Uterus (tissue), 4 donors: ENCODE measurements around the gene SMAP1. TPM values are rescaled to one million over a fixed set of nuclear protein-coding genes. Genes with fewer than 3 reads are reported as not detected.

Experiments used
- DNase-seq, 2 donors: peaks; one replicate each; pipeline ENCODE4 v3.0.0-alpha.2; 2019 to 2020
- H3K27ac ChIP-seq, 2 donors: fragments of 200-600 bp; sonication (generic); 1 replicate in 1 of 2; 2 replicates in 1 of 2; pipeline ENCODE4 v1.5.1; 2016 to 2018
- H3K27me3 ChIP-seq, 2 donors: fragments of 200-600 bp; sonication (generic); one replicate each; pipeline ENCODE4 v1.5.1; 2018 to 2019; ENCODE audit warnings: control low read depth in 1 of 2
- H3K36me3 ChIP-seq, 2 donors: fragments of 200-600 bp; sonication (generic); one replicate each; pipeline ENCODE4 v1.5.1; 2019; ENCODE audit warnings: control low read depth in 1 of 2
- H3K4me1 ChIP-seq, 2 donors: fragments of 200-600 bp; sonication (generic); one replicate each; pipeline ENCODE4 v1.5.1; 2018 to 2019; ENCODE audit warnings: control low read depth in 1 of 2
- H3K4me3 ChIP-seq, 2 donors: fragments of 200-600 bp; sonication (generic); 1 replicate in 1 of 2; 2 replicates in 1 of 2; pipeline ENCODE4 v1.5.1; 2018 to 2019; ENCODE audit warnings: mild to moderate bottlenecking in 1 of 2
- H3K9me3 ChIP-seq, 2 donors: fragments of 200-600 bp; sonication (generic); one replicate each; pipeline ENCODE4 v1.5.1; 2019; ENCODE audit warnings: control low read depth in 1 of 2
- POLR2A ChIP-seq, 2 donors: fragments of 450-650 bp; IDR thresholded peaks; one replicate each; pipeline ENCODE4 v1.6.1; 2016; ENCODE audit warnings: antibody characterized with exemption in 2 of 2, mild to moderate bottlenecking in 1 of 2, moderate library complexity in 1 of 2
- intact Hi-C: fragments of 100-400 bp; cut with DNase I; formaldehyde crosslinking; loops from one replicate; pipeline ENCODE4 v1.15.1; 2023; ENCODE audit warnings: low total_unique reads
- total RNA-seq, 4 donors: library from RNA; depleted of rRNA in 3 of 4; stranded (reverse); fragments of >200 nt in 3 of 4; gene quantifications; one replicate each; pipeline versions ENCODE4 v1.1.0 to v1.2.4, GENCODE V29; 2014 to 2023
- TF ChIP-seq, protein P1 (sequence below), 4 experiments: fragments of 200-600 bp in 2 of 4; fragments of 450-650 bp in 2 of 4; sonication (generic) in 2 of 4; IDR thresholded peaks; one replicate each; pipeline ENCODE4 v1.5.1; 2016 to 2019; ENCODE audit warnings: antibody characterized with exemption in 4 of 4, mild to moderate bottlenecking in 2 of 4, moderate library complexity in 1 of 4
- donor health status: DM: yes; HTN: yes; CAD: no.

Gene SMAP1
- total RNA-seq, 4 donors from 2014 or later = 14.1 to 27.4 (median 22.7) TPM

DNA sequence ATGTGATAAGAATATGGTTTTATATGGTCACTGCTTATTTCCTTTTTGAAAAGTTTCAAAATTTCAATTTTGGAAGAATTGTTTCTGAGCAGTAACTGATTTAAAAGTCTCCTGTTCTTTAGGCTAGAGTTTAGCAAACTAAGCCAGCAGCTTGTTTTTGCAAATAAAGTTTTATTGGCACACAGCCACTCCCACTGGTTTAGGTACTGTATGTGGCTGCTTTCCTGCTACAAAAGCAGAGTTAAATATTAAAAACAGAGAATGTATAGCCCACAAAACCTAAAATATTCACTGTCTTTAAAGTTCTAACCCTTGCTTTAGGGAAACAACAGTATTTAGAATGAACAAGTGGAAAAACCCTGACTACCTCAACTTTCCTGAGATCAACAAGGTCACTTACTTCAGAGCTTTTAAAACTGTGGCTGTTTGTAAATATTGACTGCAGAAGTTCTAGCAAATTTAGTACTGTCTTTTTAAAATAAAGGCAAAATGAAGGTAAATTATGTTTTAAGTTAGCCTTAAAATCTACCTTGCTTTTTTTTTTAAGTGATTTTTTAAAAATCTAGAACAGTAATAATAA is 185.1 kb downstream of the SMAP1 start:
- intact Hi-C loops = no loop called here
- TF ChIP-seq, protein P1, sequence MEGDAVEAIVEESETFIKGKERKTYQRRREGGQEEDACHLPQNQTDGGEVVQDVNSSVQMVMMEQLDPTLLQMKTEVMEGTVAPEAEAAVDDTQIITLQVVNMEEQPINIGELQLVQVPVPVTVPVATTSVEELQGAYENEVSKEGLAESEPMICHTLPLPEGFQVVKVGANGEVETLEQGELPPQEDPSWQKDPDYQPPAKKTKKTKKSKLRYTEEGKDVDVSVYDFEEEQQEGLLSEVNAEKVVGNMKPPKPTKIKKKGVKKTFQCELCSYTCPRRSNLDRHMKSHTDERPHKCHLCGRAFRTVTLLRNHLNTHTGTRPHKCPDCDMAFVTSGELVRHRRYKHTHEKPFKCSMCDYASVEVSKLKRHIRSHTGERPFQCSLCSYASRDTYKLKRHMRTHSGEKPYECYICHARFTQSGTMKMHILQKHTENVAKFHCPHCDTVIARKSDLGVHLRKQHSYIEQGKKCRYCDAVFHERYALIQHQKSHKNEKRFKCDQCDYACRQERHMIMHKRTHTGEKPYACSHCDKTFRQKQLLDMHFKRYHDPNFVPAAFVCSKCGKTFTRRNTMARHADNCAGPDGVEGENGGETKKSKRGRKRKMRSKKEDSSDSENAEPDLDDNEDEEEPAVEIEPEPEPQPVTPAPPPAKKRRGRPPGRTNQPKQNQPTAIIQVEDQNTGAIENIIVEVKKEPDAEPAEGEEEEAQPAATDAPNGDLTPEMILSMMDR (IDR thresholded peaks at IDR 0.05) = no peak
- TF ChIP-seq POLR2A (IDR thresholded peaks at IDR 0.05) = no peak
- H3K4me3 ChIP-seq = no peak overlapping the region
- no peak overlapping the region for H3K27ac ChIP-seq
- H3K9me3 ChIP-seq = no peaks in the 10 kb centered on the region
- no peaks in the 10 kb centered on the region for H3K4me1 ChIP-seq
- H3K27me3 ChIP-seq = no peaks in the 10 kb centered on the region
- DNase-seq = no peak
- no peaks in the 10 kb centered on the region for H3K36me3 ChIP-seq

DNA sequence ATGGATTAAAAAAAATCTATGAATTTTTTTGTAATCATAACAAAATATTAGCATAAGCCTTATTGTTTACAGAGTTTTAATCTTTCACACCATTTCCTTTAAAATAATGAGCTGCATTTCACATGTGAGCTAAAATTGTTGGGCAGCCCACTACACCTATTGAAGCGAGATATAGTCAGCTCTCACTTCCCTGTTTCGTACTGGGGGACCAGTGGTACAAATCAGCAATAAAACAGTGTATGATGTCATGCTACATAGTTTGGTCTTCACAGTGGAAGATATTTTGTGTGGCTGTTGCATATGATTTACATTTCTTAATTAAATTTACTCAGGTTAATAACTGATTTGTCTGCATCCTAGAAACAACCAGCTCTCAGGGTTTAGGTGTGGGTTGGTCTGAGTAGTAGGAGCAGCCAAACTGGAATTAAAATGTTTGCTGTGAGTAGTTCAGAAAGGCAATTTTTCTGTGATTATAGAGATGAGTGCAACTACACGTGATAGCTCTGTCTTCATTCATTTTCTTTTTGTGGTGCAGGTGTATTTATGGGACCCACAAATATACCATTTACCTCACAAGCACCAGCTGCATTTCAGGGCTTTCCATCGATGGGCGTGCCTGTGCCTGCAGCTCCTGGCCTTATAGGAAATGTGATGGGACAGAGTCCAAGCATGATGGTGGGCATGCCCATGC is 189.8 kb downstream of the SMAP1 start:
- Histone ChIP-seq H3K27ac (no peak overlapping the region), H3K4me3 (no peak overlapping the region), H3K4me1 (no peaks in the 10 kb centered on the region), H3K36me3 (no peaks in the 10 kb centered on the region), H3K9me3 (no peaks in the 10 kb centered on the region), H3K27me3 (no peaks in the 10 kb centered on the region)
- TF ChIP-seq, protein P1 (IDR thresholded peaks at IDR 0.05) = no peak
- no peak for TF ChIP-seq POLR2A (IDR thresholded peaks at IDR 0.05)
- no peak for DNase-seq
- intact Hi-C loops = no loop called here

DNA sequence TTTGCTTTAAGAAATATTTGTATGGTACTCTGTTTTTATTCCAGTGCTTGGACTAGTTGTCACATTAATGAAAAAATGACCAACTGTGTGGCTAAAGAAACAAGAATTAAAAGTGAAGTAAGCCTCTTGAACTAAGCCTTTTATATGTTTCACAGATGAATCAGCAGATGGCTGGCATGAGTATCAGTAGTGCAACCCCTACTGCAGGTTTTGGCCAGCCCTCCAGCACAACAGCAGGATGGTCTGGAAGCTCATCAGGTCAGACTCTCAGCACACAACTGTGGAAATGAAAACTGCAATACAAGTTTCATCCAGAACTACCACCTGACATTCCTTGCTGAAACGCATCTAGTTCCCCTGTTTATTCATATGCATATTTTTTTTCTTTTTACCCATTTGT is 192.4 kb downstream of the SMAP1 start:
- no peaks in the 10 kb centered on the region for H3K36me3 ChIP-seq
- no peaks in the 10 kb centered on the region for H3K4me1 ChIP-seq
- no peak overlapping the region for H3K4me3 ChIP-seq
- DNase-seq = no peak
- no peaks in the 10 kb centered on the region for H3K27me3 ChIP-seq
- H3K9me3 ChIP-seq = no peaks in the 10 kb centered on the region
- no peak overlapping the region for H3K27ac ChIP-seq
- intact Hi-C loops = no loop called here
- TF ChIP-seq POLR2A (IDR thresholded peaks at IDR 0.05) = no peak
- TF ChIP-seq, protein P1 (IDR thresholded peaks at IDR 0.05) = no peak

DNA sequence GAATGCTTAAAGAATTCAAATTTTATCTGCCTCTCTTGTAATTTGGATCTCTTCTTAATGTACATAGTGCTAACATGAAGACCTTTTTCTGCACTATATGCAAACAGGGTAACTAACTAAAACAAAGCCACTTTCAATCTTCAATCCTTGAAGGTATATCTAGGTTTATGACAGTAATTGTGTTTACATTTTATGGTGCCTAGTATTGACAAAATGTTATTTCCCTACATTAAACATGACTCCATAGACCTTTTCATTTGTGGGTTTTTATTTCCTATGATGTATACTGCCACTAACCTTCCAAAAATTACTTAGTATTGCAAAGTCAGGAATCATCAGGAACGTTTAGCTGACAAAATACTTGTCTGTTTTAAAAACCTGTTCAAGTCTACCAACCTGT is 193.2 kb downstream of the SMAP1 start:
- no peaks in the 10 kb centered on the region for H3K27me3 ChIP-seq
- DNase-seq = no peak
- intact Hi-C loops = no loop called here
- H3K9me3 ChIP-seq = no peaks in the 10 kb centered on the region
- no peak overlapping the region for H3K27ac ChIP-seq
- no peak for TF ChIP-seq POLR2A (IDR thresholded peaks at IDR 0.05)
- TF ChIP-seq, protein P1 (IDR thresholded peaks at IDR 0.05) = no peak
- no peaks in the 10 kb centered on the region for H3K36me3 ChIP-seq
- no peaks in the 10 kb centered on the region for H3K4me1 ChIP-seq
- no peak overlapping the region for H3K4me3 ChIP-seq

DNA sequence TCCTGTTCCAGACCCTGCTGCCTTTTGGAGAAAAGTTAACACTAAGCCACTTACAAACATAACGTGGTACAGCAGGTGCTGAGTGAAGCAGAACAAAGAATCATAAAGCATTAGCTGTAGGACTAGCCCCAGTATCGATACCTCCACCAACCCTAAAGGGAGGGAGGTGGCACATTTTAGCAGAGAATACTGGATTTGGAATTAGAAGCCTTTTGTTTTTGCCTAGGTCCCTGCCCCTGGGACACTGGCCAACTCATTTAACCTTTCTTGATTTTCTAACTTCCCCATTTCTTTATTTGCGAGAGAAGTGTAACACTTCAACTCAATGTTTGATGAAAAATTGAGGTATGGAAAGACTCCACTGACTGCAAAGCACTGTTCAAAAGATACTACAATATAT is 195.7 kb downstream of the SMAP1 start:
- H3K36me3 ChIP-seq = no peaks in the 10 kb centered on the region
- no peaks in the 10 kb centered on the region for H3K27me3 ChIP-seq
- H3K9me3 ChIP-seq = no peaks in the 10 kb centered on the region
- no peak overlapping the region for H3K4me3 ChIP-seq
- no peaks in the 10 kb centered on the region for H3K4me1 ChIP-seq
- DNase-seq = no peak
- no peak for TF ChIP-seq POLR2A (IDR thresholded peaks at IDR 0.05)
- TF ChIP-seq, protein P1 (IDR thresholded peaks at IDR 0.05) = no peak
- H3K27ac ChIP-seq = no peak overlapping the region
- intact Hi-C loops = no loop called here
